Measurements from ENCODE around the gene ZBTB26. TPM values are rescaled to one million over a fixed set of nuclear protein-coding genes. Genes with fewer than 3 reads are reported as not detected.

ZBTB26 gene
- polyA plus RNA-seq, result 1 to 10 TPM in 1 of 3 donors, under 1 TPM in 1, not detected in 1; 0.69 to 1.4 TPM

- peak; percentile 88 to 91 (median 90) for DNase-seq
- Mint-ChIP-seq H3K27ac (peak within 1 kb of the TSS in 3 of 6 donors; percentile 96 to 99 (median 97)), H3K36me3 (peaks cover 0 to 5% (median 5%) of the 10 kb centered on the region in 3 donors), H3K4me1 (peaks cover 17 to 25% of the 10 kb centered on the region in 2 donors), H3K27me3 (ENCODE audit: low read depth in 3 of 3) (peaks cover 2 to 5% (median 4%) of the 10 kb centered on the region in 3 donors), H3K9me3 (no peaks in the 10 kb centered on the region), H3K4me3 (no peak within 1 kb of the TSS)
Measured at GRCh38 chr9:122931226-122932121, at the start of gene ZBTB26. Gene ZBTB26, minus strand, starts transcription at chr9:122931512. Its CDS starts 11,578 bp downstream, at chr9:122919934.

GRCh38 chr9:122978601-122979000 lies 47.3 kb upstream of the ZBTB26 start:
- H3K27ac Mint-ChIP-seq, result no peak overlapping the region
- H3K27me3 Mint-ChIP-seq (ENCODE audit: low read depth in 3 of 3), result no peaks in the 10 kb centered on the region
- no peak overlapping the region for H3K4me3 Mint-ChIP-seq
- DNase-seq, result no peak
- peaks cover 0 to 4% (median 0%) of the 10 kb centered on the region in 3 donors for H3K36me3 Mint-ChIP-seq
- H3K9me3 Mint-ChIP-seq, result no peaks in the 10 kb centered on the region
- no peaks in the 10 kb centered on the region for H3K4me1 Mint-ChIP-seq

GRCh38 chr9:122975196-122975595 lies 43.9 kb upstream of the ZBTB26 start:
- Mint-ChIP-seq H3K27ac (no peak overlapping the region), H3K4me1 (no peaks in the 10 kb centered on the region), H3K27me3 (ENCODE audit: low read depth in 3 of 3) (no peaks in the 10 kb centered on the region), H3K4me3 (no peak overlapping the region), H3K36me3 (peaks cover 5 to 19% (median 5%) of the 10 kb centered on the region in 3 donors), H3K9me3 (no peaks in the 10 kb centered on the region)
- DNase-seq, result no peak

GRCh38 chr9:122961139-122961538 lies 29.8 kb upstream of the ZBTB26 start:
- no peak overlapping the region for H3K27ac Mint-ChIP-seq
- peaks cover 0 to under 1% of the 10 kb centered on the region in 2 donors for H3K4me1 Mint-ChIP-seq
- no peaks in the 10 kb centered on the region for H3K9me3 Mint-ChIP-seq
- no peak for DNase-seq
- no peaks in the 10 kb centered on the region for H3K27me3 Mint-ChIP-seq (ENCODE audit: low read depth in 3 of 3)
- peaks cover 16 to 32% (median 20%) of the 10 kb centered on the region in 3 donors for H3K36me3 Mint-ChIP-seq
- H3K4me3 Mint-ChIP-seq, result no peak overlapping the region

GRCh38 chr9:122955961-122956360 lies 24.6 kb upstream of the ZBTB26 start:
- H3K9me3 Mint-ChIP-seq, result no peaks in the 10 kb centered on the region
- H3K27ac Mint-ChIP-seq, result no peak overlapping the region
- no peak for DNase-seq
- peaks cover 8 to 17% of the 10 kb centered on the region in 2 donors for H3K4me1 Mint-ChIP-seq
- H3K36me3 Mint-ChIP-seq, result peaks cover 15 to 24% (median 16%) of the 10 kb centered on the region in 3 donors
- H3K4me3 Mint-ChIP-seq, result no peak overlapping the region
- H3K27me3 Mint-ChIP-seq (ENCODE audit: low read depth in 3 of 3), result no peaks in the 10 kb centered on the region

- H3K4me1 Mint-ChIP-seq, result peaks cover 13 to 17% of the 10 kb centered on the region in 2 donors
- no peak for DNase-seq
- no peak overlapping the region for H3K27ac Mint-ChIP-seq
- no peaks in the 10 kb centered on the region for H3K9me3 Mint-ChIP-seq
- H3K36me3 Mint-ChIP-seq, result peaks cover 4 to 10% (median 4%) of the 10 kb centered on the region in 3 donors
- H3K4me3 Mint-ChIP-seq, result no peak overlapping the region
- no peaks in the 10 kb centered on the region for H3K27me3 Mint-ChIP-seq (ENCODE audit: low read depth in 3 of 3)
Measured at GRCh38 chr9:122954253-122954691, 23.0 kb upstream of the ZBTB26 start.

- no peak for DNase-seq
- Mint-ChIP-seq H3K9me3 (no peaks in the 10 kb centered on the region), H3K27me3 (ENCODE audit: low read depth in 3 of 3) (peaks cover 0 to 3% (median 2%) of the 10 kb centered on the region in 3 donors), H3K4me1 (peaks cover 21 to 32% of the 10 kb centered on the region in 2 donors), H3K36me3 (no peaks in the 10 kb centered on the region), H3K4me3 (no peak overlapping the region), H3K27ac (no peak overlapping the region)
Measured at GRCh38 chr9:122951056-122951455, 19.7 kb upstream of the ZBTB26 start.

- peaks cover 22 to 30% of the 10 kb centered on the region in 2 donors for H3K4me1 Mint-ChIP-seq
- no peaks in the 10 kb centered on the region for H3K9me3 Mint-ChIP-seq
- no peak overlapping the region for H3K4me3 Mint-ChIP-seq
- H3K27ac Mint-ChIP-seq, result no peak overlapping the region
- no peaks in the 10 kb centered on the region for H3K36me3 Mint-ChIP-seq
- DNase-seq, result no peak
- H3K27me3 Mint-ChIP-seq (ENCODE audit: low read depth in 3 of 3), result peaks cover 0 to 3% (median 2%) of the 10 kb centered on the region in 3 donors
Measured at GRCh38 chr9:122950263-122950662, 19.0 kb upstream of the ZBTB26 start.

GRCh38 chr9:122949696-122950095 lies 18.4 kb upstream of the ZBTB26 start:
- no peak overlapping the region for H3K27ac Mint-ChIP-seq
- H3K4me3 Mint-ChIP-seq, result no peak overlapping the region
- H3K27me3 Mint-ChIP-seq (ENCODE audit: low read depth in 3 of 3), result peaks cover 0 to 3% (median 2%) of the 10 kb centered on the region in 3 donors
- H3K4me1 Mint-ChIP-seq, result peaks cover 19 to 29% of the 10 kb centered on the region in 2 donors
- DNase-seq, result no peak
- H3K36me3 Mint-ChIP-seq, result no peaks in the 10 kb centered on the region
- H3K9me3 Mint-ChIP-seq, result no peaks in the 10 kb centered on the region

- no peak overlapping the region for H3K27ac Mint-ChIP-seq
- no peaks in the 10 kb centered on the region for H3K9me3 Mint-ChIP-seq
- no peaks in the 10 kb centered on the region for H3K36me3 Mint-ChIP-seq
- no peak overlapping the region for H3K4me3 Mint-ChIP-seq
- DNase-seq, result no peak
- H3K27me3 Mint-ChIP-seq (ENCODE audit: low read depth in 3 of 3), result peaks cover 0 to 3% (median 2%) of the 10 kb centered on the region in 3 donors
- H3K4me1 Mint-ChIP-seq, result peaks cover 18 to 28% of the 10 kb centered on the region in 2 donors
Measured at GRCh38 chr9:122948313-122948712, 17.0 kb upstream of the ZBTB26 start.

GRCh38 chr9:122946461-122947005 lies 15.2 kb upstream of the ZBTB26 start:
- H3K4me3 Mint-ChIP-seq, result no peak overlapping the region
- no peaks in the 10 kb centered on the region for H3K36me3 Mint-ChIP-seq
- H3K4me1 Mint-ChIP-seq, result peaks cover 26 to 35% of the 10 kb centered on the region in 2 donors
- peaks cover 2 to 3% (median 3%) of the 10 kb centered on the region in 3 donors for H3K27me3 Mint-ChIP-seq (ENCODE audit: low read depth in 3 of 3)
- H3K9me3 Mint-ChIP-seq, result no peaks in the 10 kb centered on the region
- DNase-seq, result no peak
- H3K27ac Mint-ChIP-seq, result no peak overlapping the region

GRCh38 chr9:122944960-122945888 lies 13.9 kb upstream of the ZBTB26 start:
- no peak overlapping the region for H3K4me3 Mint-ChIP-seq
- H3K36me3 Mint-ChIP-seq, result no peaks in the 10 kb centered on the region
- no peaks in the 10 kb centered on the region for H3K9me3 Mint-ChIP-seq
- peaks cover 33 to 46% of the 10 kb centered on the region in 2 donors for H3K4me1 Mint-ChIP-seq
- peak overlapping the region in 1 of 6 donors; percentile 10 for H3K27ac Mint-ChIP-seq
- H3K27me3 Mint-ChIP-seq (ENCODE audit: low read depth in 3 of 3), result peaks cover 6 to 11% (median 9%) of the 10 kb centered on the region in 3 donors
- DNase-seq, result no peak

GRCh38 chr9:122941582-122942234 lies 10.4 kb upstream of the ZBTB26 start:
- no peaks in the 10 kb centered on the region for H3K9me3 Mint-ChIP-seq
- peaks cover 5 to 6% (median 5%) of the 10 kb centered on the region in 3 donors for H3K36me3 Mint-ChIP-seq
- H3K27ac Mint-ChIP-seq, result peak overlapping the region; percentile 87 to 96 (median 89)

More at GRCh38 chr9:122941582-122942234, 10.4 kb upstream of the ZBTB26 start:
- peaks cover 6 to 8% (median 7%) of the 10 kb centered on the region in 3 donors for H3K27me3 Mint-ChIP-seq (ENCODE audit: low read depth in 3 of 3)
- peak overlapping the region; percentile 86 to 97 (median 93) for H3K4me3 Mint-ChIP-seq
- no peak for DNase-seq
- H3K4me1 Mint-ChIP-seq, result peaks cover 24 to 36% of the 10 kb centered on the region in 2 donors
